H1 (cell line): ENCODE results near the gene CHD9.

Source experiments
- CHD1 ChIP-seq: IDR thresholded peaks from 2 replicates; pipeline ENCODE4 v1.6.1; 2012; ENCODE audit warnings: low read depth, low read length, improper control_type of control experiment
- EP300 ChIP-seq, 2 experiments: IDR thresholded peaks; 1 replicate in 1 of 2; 2 replicates in 1 of 2; pipeline ENCODE4 v1.6.1; 2011 to 2012; ENCODE audit warnings: low read depth in 2 of 2, low read length in 2 of 2, mild to moderate bottlenecking in 2 of 2, borderline replicate concordance in 1 of 2, inconsistent platforms in 1 of 2, moderate library complexity in 1 of 2
- EZH2 ChIP-seq: fragments of 200-600 bp; sonication (generic); IDR thresholded peaks from 2 replicates; pipeline ENCODE4 v1.7.1; 2012; ENCODE audit warnings: low read depth, mild to moderate bottlenecking, moderate library complexity, low read length, inconsistent platforms; ENCODE audit not compliant: severe bottlenecking
- HDAC2 ChIP-seq, 2 experiments: fragments of 300-600 bp in 1 of 2; sonication (generic) in 1 of 2; IDR thresholded peaks; 2 replicates each; pipeline ENCODE4 v1.6.1; 2011 to 2012; ENCODE audit warnings: low read depth in 2 of 2, low read length in 2 of 2, mild to moderate bottlenecking in 2 of 2, moderate library complexity in 2 of 2, borderline replicate concordance in 1 of 2, inconsistent platforms in 1 of 2
- JUND ChIP-seq: IDR thresholded peaks from 2 replicates; pipeline ENCODE4 v1.6.1; 2011; ENCODE audit warnings: mild to moderate bottlenecking, improper control_type of control experiment, low read length
- POLR2A ChIP-seq, 2 experiments: IDR thresholded peaks; 1 replicate in 1 of 2; 2 replicates in 1 of 2; pipeline ENCODE4 v1.6.1; 2011; ENCODE audit warnings: low read depth in 2 of 2, low read length in 2 of 2, mild to moderate bottlenecking in 2 of 2; ENCODE audit errors: control extremely low read depth in 1 of 2
- RAD21 ChIP-seq, 2 experiments: IDR thresholded peaks in 1 of 2; conservative IDR thresholded peaks in 1 of 2; 2 replicates each; pipeline ENCODE4 v1.6.1; 2011; ENCODE audit warnings: low read depth in 2 of 2, low read length in 2 of 2, improper control_type of control experiment in 1 of 2, inconsistent platforms in 1 of 2, mild to moderate bottlenecking in 1 of 2, moderate library complexity in 1 of 2
- TF ChIP-seq, protein P1 (sequence below), 3 experiments: IDR thresholded peaks; 1 replicate in 2 of 3; 2 replicates in 1 of 3; pipeline versions ENCODE4 v1.5.1 to v1.6.1; 2011; ENCODE audit warnings: low read length in 3 of 3, mild to moderate bottlenecking in 3 of 3, inconsistent platforms in 2 of 3, low read depth in 1 of 3, moderate library complexity in 1 of 3; ENCODE audit not compliant: insufficient read depth in 1 of 3; ENCODE audit errors: control extremely low read depth in 1 of 3

- TF ChIP-seq, protein P1, sequence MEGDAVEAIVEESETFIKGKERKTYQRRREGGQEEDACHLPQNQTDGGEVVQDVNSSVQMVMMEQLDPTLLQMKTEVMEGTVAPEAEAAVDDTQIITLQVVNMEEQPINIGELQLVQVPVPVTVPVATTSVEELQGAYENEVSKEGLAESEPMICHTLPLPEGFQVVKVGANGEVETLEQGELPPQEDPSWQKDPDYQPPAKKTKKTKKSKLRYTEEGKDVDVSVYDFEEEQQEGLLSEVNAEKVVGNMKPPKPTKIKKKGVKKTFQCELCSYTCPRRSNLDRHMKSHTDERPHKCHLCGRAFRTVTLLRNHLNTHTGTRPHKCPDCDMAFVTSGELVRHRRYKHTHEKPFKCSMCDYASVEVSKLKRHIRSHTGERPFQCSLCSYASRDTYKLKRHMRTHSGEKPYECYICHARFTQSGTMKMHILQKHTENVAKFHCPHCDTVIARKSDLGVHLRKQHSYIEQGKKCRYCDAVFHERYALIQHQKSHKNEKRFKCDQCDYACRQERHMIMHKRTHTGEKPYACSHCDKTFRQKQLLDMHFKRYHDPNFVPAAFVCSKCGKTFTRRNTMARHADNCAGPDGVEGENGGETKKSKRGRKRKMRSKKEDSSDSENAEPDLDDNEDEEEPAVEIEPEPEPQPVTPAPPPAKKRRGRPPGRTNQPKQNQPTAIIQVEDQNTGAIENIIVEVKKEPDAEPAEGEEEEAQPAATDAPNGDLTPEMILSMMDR (IDR thresholded peaks at IDR 0.05; ENCODE audit: control extremely low read depth in 1 of 3, insufficient read depth in 1 of 3, low read depth in 1 of 3, low read length in 3 of 3): no peak
- TF ChIP-seq HDAC2 (IDR thresholded peaks at IDR 0.05; ENCODE audit: borderline replicate concordance in 1 of 2, low read depth in 2 of 2, low read length in 2 of 2) (no peak), POLR2A (IDR thresholded peaks at IDR 0.05; ENCODE audit: control extremely low read depth in 1 of 2, low read depth in 2 of 2, low read length in 2 of 2) (no peak), EZH2 (no peak), RAD21 (IDR thresholded peaks at IDR 0.05 in 1 of 2, conservative IDR thresholded peaks at IDR 0.05 in 1 of 2; ENCODE audit: low read depth in 2 of 2, low read length in 2 of 2) (no peak), EP300 (IDR thresholded peaks at IDR 0.05; ENCODE audit: borderline replicate concordance in 1 of 2, low read depth in 2 of 2, low read length in 2 of 2) (no peak), CHD1 (no peak), JUND (no peak)
Observed at GRCh38 chr16:53085931-53086421, 31.2 kb downstream of the CHD9 start.
